B cell (primary cell): ENCODE results near the gene STAG2. TPM values are rescaled to one million over a fixed set of nuclear protein-coding genes. Genes with fewer than 3 reads are reported as not detected.
A peak's percentile ranks its signal among the peaks of the same experiment; 100 is the strongest.

Experiments used
- ATAC-seq: fragments of 200-7000 bp; cut with Tn5 transposase; one replicate; pipeline ENCODE4 v1.10.0; 2021; ENCODE audit warnings: low read depth, mild to moderate bottlenecking, moderate number of reproducible peaks, moderate library complexity
- CTCF ChIA-PET: fragments of 350-600 bp; sonication (Branson Sonifier 250); formaldehyde crosslinking; loops from one replicate; lab custom pipeline; 2021; ENCODE audit warnings: antibody characterized with exemption, inconsistent platforms; lab: Charles Lee
- POLR2A ChIA-PET: fragments of 350-600 bp; sonication (Branson Sonifier 250); formaldehyde crosslinking; loops from one replicate; lab custom pipeline; 2021; ENCODE audit warnings: antibody characterized with exemption; lab: Charles Lee
- DNase-seq: peaks from one replicate; pipeline ENCODE4 v3.0.0; 2013
- H2AFZ ChIP-seq: 2 replicates; pipeline ENCODE4 v1.6.1; 2012; ENCODE audit warnings: mild to moderate bottlenecking, low read depth, low read length; ENCODE audit not compliant: insufficient read depth, poor library complexity, severe bottlenecking
- H3K27ac ChIP-seq, 2 donors: 1 replicate in 1 of 2; 2 replicates in 1 of 2; pipeline ENCODE4 v1.5.1; 2012 to 2013; ENCODE audit warnings: low read length in 2 of 2, mild to moderate bottlenecking in 2 of 2, moderate library complexity in 1 of 2
- H3K27me3 ChIP-seq, 4 experiments: fragments of 200-600 bp in 1 of 4; sonication (generic) in 1 of 4; replicated peaks in 1 of 4; 1 replicate in 2 of 4; 2 replicates in 2 of 4; pipeline versions ENCODE4 v1.6.1 to v1.7.0; 2013 to 2016; ENCODE audit warnings: low read length in 3 of 4, mild to moderate bottlenecking in 2 of 4, mixed read lengths in 1 of 4, moderate library complexity in 1 of 4; ENCODE audit not compliant: insufficient read depth in 4 of 4, control insufficient read depth in 3 of 4; ENCODE audit errors: control extremely low read depth in 1 of 4
- H3K36me3 ChIP-seq, 2 experiments: replicated peaks in 1 of 2; 1 replicate in 1 of 2; 2 replicates in 1 of 2; pipeline versions ENCODE4 v1.6.1 to v1.7.1; 2013; ENCODE audit warnings: low read length in 1 of 2; ENCODE audit not compliant: insufficient read depth in 2 of 2, control insufficient read depth in 1 of 2; ENCODE audit errors: control extremely low read depth in 1 of 2, extremely low read depth in 1 of 2
- H3K4me1 ChIP-seq, 2 donors: fragments of 200-600 bp in 1 of 2; sonication (generic) in 1 of 2; 1 replicate in 1 of 2; 2 replicates in 1 of 2; pipeline versions ENCODE4 v1.5.1 to v1.6.1; 2013 to 2017; ENCODE audit warnings: low read length in 2 of 2; ENCODE audit not compliant: control insufficient read depth in 2 of 2, insufficient read depth in 2 of 2
- H3K4me2 ChIP-seq: replicated peaks from 2 replicates; pipeline ENCODE3; 2012; ENCODE audit warnings: mild to moderate bottlenecking, low read depth, low read length; ENCODE audit not compliant: poor library complexity, severe bottlenecking
- H3K4me3 ChIP-seq, 5 experiments: fragments of 200-600 bp in 1 of 5; sonication (generic) in 1 of 5; 1 replicate in 3 of 5; 2 replicates in 2 of 5; pipeline versions ENCODE4 v1.5.1 to v1.7.0; 2011 to 2016; ENCODE audit warnings: low read length in 4 of 5, mild to moderate bottlenecking in 4 of 5, low read depth in 2 of 5, control low read depth in 1 of 5, moderate library complexity in 1 of 5; ENCODE audit not compliant: insufficient read depth in 1 of 5; ENCODE audit errors: control extremely low read depth in 1 of 5, extremely low read depth in 1 of 5
- H3K79me2 ChIP-seq: fragments of 200-600 bp; sonication (generic); one replicate; pipeline ENCODE4 v1.6.0; 2016; ENCODE audit warnings: low read length; ENCODE audit not compliant: control insufficient read depth, insufficient read depth
- H3K9ac ChIP-seq: fragments of 200-600 bp; sonication (generic); 2 replicates; pipeline ENCODE4 v1.6.1; 2017; ENCODE audit warnings: mild to moderate bottlenecking, low read length, moderate library complexity
- H3K9me3 ChIP-seq, 3 donors: one replicate each; pipeline versions ENCODE4 v1.6.1 to v1.7.1; 2013; ENCODE audit warnings: low read length in 2 of 3; ENCODE audit not compliant: control insufficient read depth in 2 of 3, insufficient read depth in 1 of 3; ENCODE audit errors: control extremely low read depth in 1 of 3
- H4K20me1 ChIP-seq: 2 replicates; pipeline ENCODE4 v1.6.0; 2012; ENCODE audit warnings: mild to moderate bottlenecking, low read length; ENCODE audit not compliant: insufficient read depth, control insufficient read depth, poor library complexity, severe bottlenecking
- H3K27ac Mint-ChIP-seq: one replicate; pipeline ENCODE4 v1.8.0; 2021; ENCODE audit warnings: mixed read lengths
- H3K27me3 Mint-ChIP-seq: one replicate; pipeline ENCODE4 v1.8.0; 2021; ENCODE audit warnings: mixed read lengths
- H3K4me1 Mint-ChIP-seq: one replicate; pipeline ENCODE4 v1.8.0; 2021; ENCODE audit warnings: mixed read lengths
- H3K4me3 Mint-ChIP-seq: one replicate; pipeline ENCODE4 v1.8.0; 2021; ENCODE audit warnings: mixed read lengths
- H3K9me3 Mint-ChIP-seq: one replicate; pipeline ENCODE4 v1.8.0; 2022; ENCODE audit warnings: mixed read lengths; ENCODE audit not compliant: insufficient read depth
- CTCF ChIP-seq: fragments of 200-600 bp; IDR thresholded peaks from one replicate; pipeline ENCODE4 v1.8.0; 2022; ENCODE audit warnings: antibody characterized with exemption, mild to moderate bottlenecking
- EZH2 ChIP-seq: IDR thresholded peaks from 2 replicates; pipeline ENCODE4 v1.6.1; 2012; ENCODE audit warnings: borderline replicate concordance, low read depth, mild to moderate bottlenecking, moderate library complexity, low read length; ENCODE audit not compliant: insufficient read depth, poor library complexity, severe bottlenecking
- WGBS: methylation state at CpG from one replicate; pipeline ENCODE4 v1.1.5; 2013; ENCODE audit warnings: missing lambda C conversion rate; ENCODE audit not compliant: insufficient coverage; 5-methylcytosine and 5-hydroxymethylcytosine counted together
- intact Hi-C: fragments of 100-400 bp; cut with micrococcal nuclease; formaldehyde crosslinking; loops from one replicate; pipeline ENCODE4 v1.10.0; 2022
- polyA minus RNA-seq: library from RNA; depleted of rRNA, polyadenylated mRNA; stranded (reverse); fragments of >200 nt; gene quantifications from 2 replicates; pipeline ENCODE4 v1.2.3, GENCODE V29; 2012
- polyA plus RNA-seq: library from polyadenylated mRNA; depleted of rRNA; stranded (reverse); fragments of >200 nt; gene quantifications from 2 replicates; pipeline ENCODE4 v1.2.3, GENCODE V29; 2012
- total RNA-seq, 2 donors: library from RNA; stranded (reverse); fragments of 120-200 nt in 1 of 2; gene quantifications; 1 replicate in 1 of 2; 2 replicates in 1 of 2; pipeline versions ENCODE4 v1.2.3 to v1.2.4, GENCODE V29; 2013 to 2022

The STAG2 gene
- total RNA-seq (115 and 117 TPM in 2 replicates), polyA plus RNA-seq (15.3 and 24.8 TPM in 2 replicates), polyA minus RNA-seq (32.7 and 53.7 TPM in 2 replicates)
- 130 TPM for total RNA-seq (2013)

GRCh38 chrX:123961268-123962005 lies at the start of gene STAG2:
TSS of gene STAG2 (plus strand) at chrX:123961706. CDS start at chrX:124022628, 60,922 bp downstream.
- Histone ChIP-seq H2AFZ (peak within 1 kb of the TSS; percentile 66), H3K4me2 (peak within 1 kb of the TSS; percentile 78), H3K27me3 (no peaks in the 10 kb centered on the region), H3K4me3 (peak within 1 kb of the TSS; percentile 70 to 93 (median 82)), H3K9me3 (no peaks in the 10 kb centered on the region), H3K79me2 (peaks cover 58% of the 10 kb centered on the region), H3K36me3 (no peaks in the 10 kb centered on the region), H4K20me1 (no peaks in the 10 kb centered on the region), H3K4me1 (peaks cover 7 to 14% of the 10 kb centered on the region in 2 donors), H3K9ac (peak within 1 kb of the TSS; percentile 96), H3K27ac (peak within 1 kb of the TSS; percentile 94 to 100)
- intact Hi-C loops = loop anchor here (2.0 to 5.0 kb wide), 4 partner anchors 15 to 229 kb away; partner anchors contain the start of gene THOC2
- DNase-seq (peak; percentile 71), ATAC-seq (peak; percentile 16)
- H3K4me1 Mint-ChIP-seq = peaks cover 25% of the 10 kb centered on the region
- POLR2A ChIA-PET = interaction anchor here (0.6 to 0.7 kb wide), 2 partner anchors 32 to 83 kb away, joined by 4 read pairs; no protein-coding TSS in a partner anchor
- H3K4me3 Mint-ChIP-seq = peak within 1 kb of the TSS; percentile 88
- no peaks in the 10 kb centered on the region for H3K9me3 Mint-ChIP-seq
- 0% methylated on average over 1 of the region's 38 CpGs for WGBS
- H3K27me3 Mint-ChIP-seq = no peaks in the 10 kb centered on the region
- CTCF ChIA-PET = interaction anchor here (2.5 to 3.3 kb wide), 2 partner anchors 56 to 128 kb away, joined by 15 to 18 read pairs; no protein-coding TSS in a partner anchor
- peak within 1 kb of the TSS; percentile 94 for H3K27ac Mint-ChIP-seq
- no peak for TF ChIP-seq EZH2
- TF ChIP-seq CTCF = no peak

- DNase-seq = no peak
- no peaks in the 10 kb centered on the region for H3K9me3 Mint-ChIP-seq
- H3K27ac ChIP-seq = no peak overlapping the region
- TF ChIP-seq EZH2 (no peak), CTCF (no peak)
- no peaks in the 10 kb centered on the region for H3K9me3 ChIP-seq
- no peaks in the 10 kb centered on the region for H4K20me1 ChIP-seq
- H3K27ac Mint-ChIP-seq = no peak overlapping the region
- no peaks in the 10 kb centered on the region for H3K4me1 Mint-ChIP-seq
- H3K9ac ChIP-seq = no peak overlapping the region
- no peaks in the 10 kb centered on the region for H3K27me3 ChIP-seq
- H3K4me3 ChIP-seq = no peak overlapping the region
- ATAC-seq = no peak
- no peak overlapping the region for H3K4me2 ChIP-seq
- H3K79me2 ChIP-seq = no peaks in the 10 kb centered on the region
- CTCF ChIA-PET = no interaction called here
- intact Hi-C loops = no loop called here
- H3K4me1 ChIP-seq = no peaks in the 10 kb centered on the region
- H3K4me3 Mint-ChIP-seq = no peak overlapping the region
- no peaks in the 10 kb centered on the region for H3K27me3 Mint-ChIP-seq
- H2AFZ ChIP-seq = no peak overlapping the region
- POLR2A ChIA-PET = no interaction called here
- H3K36me3 ChIP-seq = no peaks in the 10 kb centered on the region
These were observed 44.4 kb upstream of the STAG2 start for GRCh38 chrX:123917069-123917468.
